ENCODE measurements around the gene RBCK1.
"Not testable (repeated sequence)": the region's sequence is repeated elsewhere in the genome, so short reads cannot be mapped to it uniquely, and the experiment has no call there.

RBCK1 gene

GRCh38 chr20:407953-408842 is at the start of gene RBCK1:
RBCK1 (plus strand) TSS chr20:408299; CDS start chr20:408758, 459 bp downstream.
- DNase-seq: peak; percentile 38

GRCh38 chr20:358891-359555 is 49.1 kb upstream of the RBCK1 start:
- no peak for DNase-seq

DNA sequence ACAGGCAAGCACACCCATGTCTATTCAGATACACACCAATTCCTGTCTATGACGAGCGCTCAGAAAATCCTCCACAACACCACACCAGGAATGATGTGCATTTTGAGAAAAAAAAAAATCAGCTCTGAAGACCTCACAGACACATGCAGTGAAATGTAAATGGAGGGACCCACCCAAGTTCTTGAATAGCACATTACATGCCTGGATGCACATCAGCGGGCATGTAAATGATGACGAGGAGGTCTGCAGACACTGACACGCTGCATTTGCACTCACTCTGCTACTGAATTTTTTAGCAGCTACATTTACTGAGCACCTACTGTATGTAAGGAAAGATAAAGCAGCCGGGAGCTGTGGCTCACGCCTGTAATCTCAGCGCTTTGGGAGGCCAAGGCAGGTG is 46.5 kb upstream of the RBCK1 start:
- DNase-seq: no peak

GRCh38 chr20:362271-363254 is 45.5 kb upstream of the RBCK1 start:
- peak; percentile 46 for DNase-seq

DNA sequence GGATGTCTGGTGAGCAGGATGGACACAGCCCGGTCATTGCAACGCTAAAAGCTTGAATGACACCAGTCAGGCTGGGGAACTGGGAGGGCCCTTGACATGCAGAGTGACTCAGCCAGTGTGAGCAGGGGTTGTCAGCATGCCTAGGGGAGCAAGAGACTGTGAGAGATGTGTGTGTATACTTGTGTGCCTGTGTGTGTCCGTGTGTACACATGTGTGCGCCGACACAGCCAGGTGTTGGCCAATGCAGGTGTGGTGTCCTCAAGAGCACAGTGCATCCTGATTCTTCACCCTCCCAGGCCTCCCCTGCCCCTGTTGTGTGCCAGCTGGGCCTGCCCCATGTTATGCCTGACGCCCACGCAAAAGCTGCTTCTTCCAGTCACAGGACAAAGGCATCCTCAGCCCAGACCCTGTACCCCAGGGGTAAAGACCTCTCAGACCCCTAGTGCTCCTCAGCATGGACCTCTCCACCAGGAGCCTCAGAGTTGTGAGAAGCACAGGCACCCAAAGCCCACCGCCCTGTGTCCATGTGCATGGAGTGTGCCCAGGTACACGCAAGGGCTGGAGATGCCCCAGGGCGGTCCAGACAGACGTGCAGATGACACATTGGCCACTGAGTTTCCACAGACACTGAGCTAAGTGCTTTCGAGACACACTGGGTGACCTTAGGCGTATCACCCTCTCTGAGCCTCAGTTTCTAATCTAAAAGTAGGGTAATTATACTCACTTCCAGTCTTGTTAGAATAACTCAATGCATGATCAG is 44.6 kb upstream of the RBCK1 start:
- DNase-seq: no peak

DNA sequence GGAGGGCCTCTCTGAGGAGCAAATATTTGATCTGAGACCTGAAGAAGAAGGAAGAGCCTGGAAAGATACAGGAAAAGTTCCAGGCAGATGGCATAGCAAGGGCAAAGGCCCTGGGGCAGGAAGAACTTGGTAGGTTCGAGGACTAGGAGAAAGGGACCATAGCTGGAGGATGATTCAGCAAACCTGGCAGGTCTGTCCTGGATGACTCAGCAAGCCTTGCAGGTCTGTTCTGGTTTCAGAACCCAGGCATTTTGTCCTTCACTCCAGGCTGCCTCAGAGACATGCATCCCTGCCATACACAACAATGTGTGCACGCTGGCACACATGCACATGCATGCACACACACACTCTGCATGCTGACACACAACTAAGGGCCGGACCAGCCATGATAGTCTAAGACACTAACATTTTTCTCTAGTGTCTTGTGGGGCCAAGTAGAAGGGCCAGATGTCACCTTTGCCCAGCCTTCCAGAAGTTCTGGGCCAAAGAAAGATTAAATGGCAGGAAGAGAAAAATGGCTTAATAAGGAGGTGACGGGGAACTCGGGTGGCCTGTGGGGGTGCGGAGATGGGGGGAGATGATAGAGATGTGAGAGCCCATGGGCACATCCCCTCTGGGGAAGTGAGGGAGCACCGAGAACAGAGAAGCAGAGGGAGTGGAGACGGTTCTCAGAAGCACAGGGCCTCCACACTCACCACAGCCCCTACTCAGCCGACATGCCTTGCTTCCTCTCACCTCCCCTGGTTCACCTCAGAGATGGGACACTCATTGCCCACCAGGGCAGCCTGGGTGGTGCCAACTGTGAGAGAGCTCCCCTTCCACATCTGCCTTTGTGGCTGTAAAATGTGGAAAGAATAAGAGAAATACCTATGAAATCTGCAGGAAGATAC is 42.9 kb upstream of the RBCK1 start:
- DNase-seq: no peak

DNA sequence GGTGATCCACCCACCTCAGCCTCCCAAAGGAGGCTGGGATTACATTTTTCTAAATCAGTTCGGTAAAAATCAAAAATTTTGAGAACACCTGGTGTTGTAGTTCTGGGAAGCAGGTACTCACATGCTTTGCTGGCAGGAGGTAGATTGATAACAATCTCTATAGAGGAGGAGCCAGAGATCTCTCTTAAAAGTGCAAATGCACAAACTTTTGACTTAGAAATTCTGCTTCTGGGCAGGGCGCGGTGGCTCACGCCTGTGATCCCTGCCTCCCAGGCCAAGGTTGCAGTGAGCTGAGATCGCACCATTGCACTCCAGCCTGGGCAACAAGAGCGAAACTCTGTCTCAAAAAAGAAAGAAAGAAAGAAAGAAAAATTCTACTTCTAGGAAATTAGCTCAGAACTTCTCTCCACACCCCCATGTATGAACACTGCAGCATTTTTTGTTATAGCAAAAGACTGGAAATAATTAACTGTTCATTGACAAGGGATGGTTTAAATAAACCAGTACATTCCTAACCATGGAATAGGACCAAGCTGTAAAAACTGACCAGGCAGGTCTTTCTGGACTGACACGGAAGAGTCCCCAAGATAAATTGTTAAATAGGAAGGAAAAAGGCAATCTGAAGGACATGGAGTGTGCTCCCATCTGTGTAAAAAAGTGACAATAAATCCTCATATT is 41.9 kb upstream of the RBCK1 start:
- no peak for DNase-seq

- DNase-seq: no peak
These were observed 41.2 kb upstream of the RBCK1 start for GRCh38 chr20:366719-367485.

DNA sequence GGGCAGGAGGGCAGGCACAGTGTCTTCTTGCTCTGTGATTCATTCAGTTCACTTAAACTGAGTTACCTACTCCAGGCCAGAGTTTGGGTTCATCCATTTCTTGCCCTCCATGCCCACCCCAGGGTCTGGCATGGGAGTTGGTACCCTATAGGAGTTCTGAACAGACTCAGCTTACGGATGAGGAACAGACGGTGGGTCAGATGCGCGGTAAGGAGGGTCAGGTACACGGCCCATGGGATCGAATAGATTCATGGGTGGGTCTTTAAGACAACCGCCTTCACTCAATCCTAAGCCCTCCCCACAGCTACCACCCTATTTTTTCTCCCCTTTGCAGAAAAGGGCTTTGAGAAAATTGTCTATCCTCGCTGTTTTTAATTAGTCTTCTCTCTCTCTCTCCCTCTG is 40.6 kb upstream of the RBCK1 start:
- DNase-seq: no peak

DNA sequence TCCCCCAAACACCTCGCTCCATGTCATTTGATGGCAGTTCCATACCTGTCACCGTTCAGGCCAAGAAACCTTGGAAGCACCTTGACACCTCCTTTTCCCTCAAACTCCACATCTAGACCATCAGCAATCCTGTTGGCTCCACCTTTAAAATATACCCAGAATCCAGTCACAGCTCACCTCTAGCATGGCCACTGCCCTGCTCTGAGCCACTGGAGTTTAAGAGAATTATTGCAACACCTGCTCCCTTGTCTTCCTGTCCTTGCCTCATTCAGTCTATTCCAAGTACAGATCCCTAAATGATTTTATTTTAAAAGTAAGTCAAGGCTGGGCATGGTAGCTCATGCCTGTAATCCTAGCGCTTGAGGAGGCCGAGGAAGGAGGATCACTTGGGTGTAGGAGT is 39.2 kb upstream of the RBCK1 start:
- DNase-seq: no peak

- DNase-seq: no peak
These were observed 37.9 kb upstream of the RBCK1 start for GRCh38 chr20:370151-370600.

GRCh38 chr20:370977-371754 is 36.9 kb upstream of the RBCK1 start:
- no peak for DNase-seq

DNA sequence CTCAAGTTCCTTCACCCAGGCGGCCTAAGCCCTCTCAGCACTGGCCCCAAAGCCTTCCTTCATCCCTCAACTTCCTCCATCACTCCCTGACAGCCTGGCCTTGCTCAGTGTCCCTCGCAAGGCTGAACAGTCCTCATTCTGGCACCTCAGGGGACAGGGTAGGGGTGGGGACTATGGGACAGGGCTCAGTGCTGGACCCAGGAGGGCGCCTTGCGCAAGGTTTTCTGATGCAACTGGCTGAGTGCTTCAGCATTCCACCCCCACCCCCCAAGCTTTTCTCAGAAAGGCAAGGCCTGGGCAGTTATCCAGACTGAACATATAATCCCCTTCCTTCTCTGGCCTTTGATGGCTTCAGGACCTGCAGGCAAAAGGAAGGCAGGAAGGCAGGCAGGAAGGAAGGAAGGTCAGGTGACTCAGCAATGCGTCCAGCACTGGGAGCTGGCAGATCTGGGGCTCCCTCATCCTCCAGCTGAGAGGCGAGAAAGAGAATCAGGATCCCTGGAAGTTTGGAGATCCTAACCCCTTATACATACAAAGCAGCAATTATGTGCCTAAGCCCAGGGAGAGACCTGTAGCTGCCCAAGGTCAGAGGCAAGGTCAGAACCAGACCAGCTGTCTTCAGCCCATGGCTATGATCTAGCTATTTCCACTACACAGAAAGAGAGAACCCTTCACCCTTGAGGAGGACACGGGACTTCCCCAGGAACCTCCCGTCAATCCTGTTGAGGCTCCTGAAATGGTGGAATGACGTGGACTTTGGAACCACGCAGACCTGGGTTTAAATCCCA is 36.1 kb upstream of the RBCK1 start:
- no peak for DNase-seq

GRCh38 chr20:372543-373082 is 35.5 kb upstream of the RBCK1 start:
- not testable (repeated sequence) for DNase-seq

GRCh38 chr20:373171-373890 is 34.8 kb upstream of the RBCK1 start:
- no peak for DNase-seq

DNA sequence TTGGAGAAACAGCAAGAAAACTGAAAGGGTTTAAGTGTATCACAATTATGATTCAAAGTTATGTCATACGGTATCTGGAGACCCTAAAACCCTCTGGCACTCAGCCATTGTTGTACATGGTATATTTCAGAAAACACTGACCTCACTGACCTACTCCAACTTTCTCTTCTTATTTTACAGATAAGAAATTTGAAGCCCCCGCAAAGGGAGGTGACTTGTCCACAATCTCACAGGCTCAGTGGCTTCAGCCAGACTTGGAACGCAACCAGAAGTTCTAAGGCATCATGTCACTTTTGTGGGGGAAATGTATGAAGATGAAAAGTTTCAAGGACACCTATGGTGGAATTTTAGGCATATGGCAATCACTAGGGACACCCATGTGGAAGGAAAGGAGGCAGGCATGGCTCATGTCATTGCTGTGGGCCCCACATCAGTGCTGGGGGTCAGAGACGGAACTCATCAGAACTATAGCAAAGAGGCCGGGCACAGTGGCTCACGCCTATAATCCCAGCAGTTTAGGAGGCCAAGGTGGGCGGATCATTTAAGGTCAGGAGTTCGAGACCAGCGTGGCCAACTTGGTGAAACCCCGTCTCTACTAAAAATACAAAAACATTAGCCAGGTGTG is 32.7 kb upstream of the RBCK1 start:
- DNase-seq: no peak

GRCh38 chr20:376089-376488 is 32.0 kb upstream of the RBCK1 start:
- no peak for DNase-seq
